Measurements from ENCODE around the gene XCL2.
"Not testable (repeated sequence)": the region's sequence is repeated elsewhere in the genome, so short reads cannot be mapped to it uniquely, and the experiment has no call there.

DNA sequence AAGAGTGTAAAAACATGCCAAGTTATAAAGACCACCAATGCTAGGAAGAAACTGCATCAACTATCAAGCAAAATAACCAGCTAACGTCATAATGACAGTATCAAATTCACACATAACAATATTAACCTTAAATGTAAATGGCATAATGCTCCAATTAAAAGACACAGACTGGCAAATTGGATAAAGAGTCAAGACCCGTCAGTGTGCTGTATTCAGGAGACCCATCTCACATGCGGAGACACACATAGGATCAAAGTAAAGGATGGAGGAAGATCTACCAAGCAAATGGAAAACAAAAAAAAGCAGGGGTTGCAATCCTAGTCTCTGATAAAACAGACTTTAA, 2.7 kb upstream of the XCL2 start:
- TF ChIP-seq, protein P1, sequence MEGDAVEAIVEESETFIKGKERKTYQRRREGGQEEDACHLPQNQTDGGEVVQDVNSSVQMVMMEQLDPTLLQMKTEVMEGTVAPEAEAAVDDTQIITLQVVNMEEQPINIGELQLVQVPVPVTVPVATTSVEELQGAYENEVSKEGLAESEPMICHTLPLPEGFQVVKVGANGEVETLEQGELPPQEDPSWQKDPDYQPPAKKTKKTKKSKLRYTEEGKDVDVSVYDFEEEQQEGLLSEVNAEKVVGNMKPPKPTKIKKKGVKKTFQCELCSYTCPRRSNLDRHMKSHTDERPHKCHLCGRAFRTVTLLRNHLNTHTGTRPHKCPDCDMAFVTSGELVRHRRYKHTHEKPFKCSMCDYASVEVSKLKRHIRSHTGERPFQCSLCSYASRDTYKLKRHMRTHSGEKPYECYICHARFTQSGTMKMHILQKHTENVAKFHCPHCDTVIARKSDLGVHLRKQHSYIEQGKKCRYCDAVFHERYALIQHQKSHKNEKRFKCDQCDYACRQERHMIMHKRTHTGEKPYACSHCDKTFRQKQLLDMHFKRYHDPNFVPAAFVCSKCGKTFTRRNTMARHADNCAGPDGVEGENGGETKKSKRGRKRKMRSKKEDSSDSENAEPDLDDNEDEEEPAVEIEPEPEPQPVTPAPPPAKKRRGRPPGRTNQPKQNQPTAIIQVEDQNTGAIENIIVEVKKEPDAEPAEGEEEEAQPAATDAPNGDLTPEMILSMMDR (conservative IDR thresholded peaks at IDR 0.05; ENCODE audit: low read length): not testable (repeated sequence)
- TF ChIP-seq EZH2phosphoT487 (IDR thresholded peaks at IDR 0.05; ENCODE audit: borderline replicate concordance, low read depth, low read length): not testable (repeated sequence)

All from OCI-LY7 (cell line).